Thyroid gland (tissue), 4 donors: ENCODE results near the gene RAD51C.

ENCODE experiments used
- POLR2A ChIP-seq, 2 donors: fragments of 450-650 bp; IDR thresholded peaks; one replicate each; pipeline ENCODE4 v1.6.1; 2017; ENCODE audit warnings: antibody characterized with exemption in 2 of 2, mild to moderate bottlenecking in 2 of 2, moderate library complexity in 1 of 2
- TF ChIP-seq, protein P1 (sequence below), 6 experiments: fragments of 200-600 bp in 3 of 6; fragments of 450-650 bp in 3 of 6; sonication (generic) in 3 of 6; IDR thresholded peaks; one replicate each; pipeline ENCODE4 v1.5.1; 2016 to 2019; ENCODE audit warnings: antibody characterized with exemption in 6 of 6, mild to moderate bottlenecking in 2 of 6, inconsistent platforms in 1 of 6, moderate library complexity in 1 of 6

DNA sequence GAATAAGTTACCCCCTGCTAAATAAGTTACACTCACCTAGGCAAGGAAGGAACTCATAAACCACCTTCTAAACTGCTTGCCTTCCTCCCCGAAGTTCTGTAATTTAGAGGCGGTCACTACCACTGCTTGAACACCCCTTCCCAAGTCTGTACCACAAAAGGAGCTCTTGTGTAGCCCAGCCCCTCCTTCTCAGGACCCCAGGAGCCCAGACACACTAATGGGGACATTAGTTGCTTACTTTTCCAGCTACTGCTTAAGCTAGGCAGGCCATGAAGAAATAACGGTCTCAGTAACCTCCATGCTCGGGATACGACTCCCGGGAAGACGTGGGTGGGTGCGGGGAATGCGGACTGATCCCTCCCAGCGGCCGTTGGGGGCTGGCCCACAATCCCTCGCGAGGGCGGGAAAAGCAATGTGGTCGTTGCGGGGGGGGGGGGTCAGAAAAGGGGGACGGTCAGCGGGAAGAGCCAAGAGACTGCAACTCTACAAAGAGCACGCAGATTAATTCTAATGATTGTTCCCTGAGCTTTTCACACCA, 632 bp upstream of the RAD51C start, which contains the start of gene TEX14:
- TF ChIP-seq POLR2A (IDR thresholded peaks at IDR 0.05), result no peak
- TF ChIP-seq, protein P1, sequence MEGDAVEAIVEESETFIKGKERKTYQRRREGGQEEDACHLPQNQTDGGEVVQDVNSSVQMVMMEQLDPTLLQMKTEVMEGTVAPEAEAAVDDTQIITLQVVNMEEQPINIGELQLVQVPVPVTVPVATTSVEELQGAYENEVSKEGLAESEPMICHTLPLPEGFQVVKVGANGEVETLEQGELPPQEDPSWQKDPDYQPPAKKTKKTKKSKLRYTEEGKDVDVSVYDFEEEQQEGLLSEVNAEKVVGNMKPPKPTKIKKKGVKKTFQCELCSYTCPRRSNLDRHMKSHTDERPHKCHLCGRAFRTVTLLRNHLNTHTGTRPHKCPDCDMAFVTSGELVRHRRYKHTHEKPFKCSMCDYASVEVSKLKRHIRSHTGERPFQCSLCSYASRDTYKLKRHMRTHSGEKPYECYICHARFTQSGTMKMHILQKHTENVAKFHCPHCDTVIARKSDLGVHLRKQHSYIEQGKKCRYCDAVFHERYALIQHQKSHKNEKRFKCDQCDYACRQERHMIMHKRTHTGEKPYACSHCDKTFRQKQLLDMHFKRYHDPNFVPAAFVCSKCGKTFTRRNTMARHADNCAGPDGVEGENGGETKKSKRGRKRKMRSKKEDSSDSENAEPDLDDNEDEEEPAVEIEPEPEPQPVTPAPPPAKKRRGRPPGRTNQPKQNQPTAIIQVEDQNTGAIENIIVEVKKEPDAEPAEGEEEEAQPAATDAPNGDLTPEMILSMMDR (IDR thresholded peaks at IDR 0.05), result no peak
